ENCODE data around the gene SIDT1.

Gene SIDT1

DNA sequence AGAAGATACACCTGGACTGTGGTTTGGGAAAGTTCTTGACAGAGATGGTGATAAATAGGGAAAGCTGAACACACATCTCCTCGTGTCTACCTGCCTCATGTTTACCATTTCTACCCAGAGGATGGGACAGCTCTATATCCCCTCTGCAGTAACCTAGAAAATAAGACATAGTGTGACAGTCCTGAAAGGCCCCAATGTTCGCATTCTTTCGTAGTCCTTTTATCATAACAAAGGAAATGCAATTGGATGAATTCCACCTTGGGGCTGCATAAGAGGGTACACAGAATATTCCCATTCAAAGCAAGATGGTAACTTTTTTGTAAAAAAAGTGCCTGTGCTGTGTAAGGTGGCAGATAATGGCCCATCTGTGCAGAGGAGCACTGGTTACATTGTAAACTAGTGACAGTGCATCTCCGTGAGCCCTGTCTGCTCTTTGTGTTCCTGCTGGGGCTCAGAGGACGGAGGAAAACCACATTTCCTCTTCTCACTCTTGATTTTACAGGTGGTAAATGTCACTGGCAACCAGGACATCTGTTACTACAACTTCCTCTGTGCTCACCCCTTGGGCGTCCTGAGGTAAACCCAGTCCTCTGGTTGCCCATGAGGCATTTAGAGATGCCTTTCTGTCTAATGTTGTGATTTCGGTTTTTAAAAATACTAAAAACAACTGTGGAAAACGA is 74.3 kb downstream of the SIDT1 start:
- H3K4me3 ChIP-seq (ENCODE audit: low read depth, low read length) = no peak overlapping the region
- TF ChIP-seq CTCF (IDR thresholded peaks at IDR 0.05; ENCODE audit: low read depth, low read length) = no peak
- in situ Hi-C loops (cut with HindIII; ENCODE audit: low sequenced_read_pairs) = no loop called here
- DNase-seq (ENCODE audit: low read depth, low spot score) = no peak

DNA sequence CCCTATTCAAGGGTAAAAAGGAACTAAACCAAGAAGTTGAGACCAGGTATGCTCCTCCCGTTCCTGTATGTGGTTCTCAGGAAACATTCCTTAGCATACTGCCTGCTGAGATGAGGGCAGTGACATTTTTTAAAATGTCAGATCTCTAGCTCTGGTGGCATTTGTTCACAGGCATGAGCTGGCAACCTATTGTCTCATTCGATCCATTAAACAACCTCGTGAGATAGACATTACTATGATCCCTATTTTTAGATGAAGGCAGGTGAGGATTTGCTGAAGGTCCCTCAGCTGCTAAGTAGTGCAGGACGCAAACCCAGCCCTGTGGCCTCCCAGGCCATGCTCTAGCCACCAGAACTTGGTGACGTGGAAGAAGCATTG is 74.9 kb downstream of the SIDT1 start:
- H3K4me3 ChIP-seq (ENCODE audit: low read depth, low read length) = no peak overlapping the region
- TF ChIP-seq CTCF (IDR thresholded peaks at IDR 0.05; ENCODE audit: low read depth, low read length) = no peak
- no peak for DNase-seq (ENCODE audit: low read depth, low spot score)
- in situ Hi-C loops (cut with HindIII; ENCODE audit: low sequenced_read_pairs) = no loop called here

GRCh38 chr3:113614402-113614801 is 82.0 kb downstream of the SIDT1 start:
- in situ Hi-C loops (cut with HindIII; ENCODE audit: low sequenced_read_pairs) = no loop called here
- H3K4me3 ChIP-seq (ENCODE audit: low read depth, low read length) = no peak overlapping the region
- no peak for DNase-seq (ENCODE audit: low read depth, low spot score)
- TF ChIP-seq CTCF (IDR thresholded peaks at IDR 0.05; ENCODE audit: low read depth, low read length) = no peak

DNA sequence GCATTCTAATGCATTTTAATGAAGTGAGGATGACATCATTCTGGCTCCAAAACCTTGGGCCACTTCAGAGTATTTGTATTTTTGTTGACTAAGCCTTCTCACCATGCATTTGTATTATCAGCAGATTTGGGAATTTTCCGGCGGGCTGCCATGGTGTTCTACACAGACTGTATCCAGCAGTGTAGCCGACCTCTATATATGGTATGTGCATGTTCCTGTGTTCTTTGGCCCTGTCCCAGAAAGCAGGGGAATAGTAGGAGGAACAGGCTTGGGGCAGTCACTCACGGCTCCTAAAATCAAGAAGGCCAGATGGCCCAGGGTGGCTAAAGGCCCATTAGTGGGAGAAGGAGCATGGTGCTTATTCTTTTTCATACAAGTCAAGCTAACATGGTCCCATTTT is 83.6 kb downstream of the SIDT1 start:
- in situ Hi-C loops (cut with HindIII; ENCODE audit: low sequenced_read_pairs) = no loop called here
- H3K4me3 ChIP-seq (ENCODE audit: low read depth, low read length) = no peak overlapping the region
- no peak for TF ChIP-seq CTCF (IDR thresholded peaks at IDR 0.05; ENCODE audit: low read depth, low read length)
- no peak for DNase-seq (ENCODE audit: low read depth, low spot score)

GRCh38 chr3:113617726-113618125 is 85.4 kb downstream of the SIDT1 start:
- DNase-seq (ENCODE audit: low read depth, low spot score) = no peak
- in situ Hi-C loops (cut with HindIII; ENCODE audit: low sequenced_read_pairs) = no loop called here
- no peak for TF ChIP-seq CTCF (IDR thresholded peaks at IDR 0.05; ENCODE audit: low read depth, low read length)
- H3K4me3 ChIP-seq (ENCODE audit: low read depth, low read length) = no peak overlapping the region

DNA sequence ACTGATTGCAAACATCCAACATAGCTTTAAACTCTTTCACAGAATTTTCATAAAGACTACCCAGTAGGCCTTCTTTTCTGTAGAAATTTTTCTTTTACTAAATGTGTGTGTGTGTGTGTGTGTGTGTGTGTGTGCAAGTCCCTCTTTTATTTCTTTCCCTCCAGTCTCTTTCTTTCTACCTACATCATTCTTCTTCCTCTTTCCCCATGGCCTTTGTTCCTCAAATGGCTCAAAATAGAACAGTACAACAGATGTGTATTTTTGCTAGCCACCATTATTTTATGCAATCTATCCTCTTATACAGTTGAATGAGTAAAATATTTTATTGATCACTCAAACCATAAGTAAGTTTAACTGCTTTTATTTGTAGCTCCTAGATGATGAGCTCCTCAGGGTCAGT is 87.7 kb downstream of the SIDT1 start:
- TF ChIP-seq CTCF (IDR thresholded peaks at IDR 0.05; ENCODE audit: low read depth, low read length) = no peak
- no peak overlapping the region for H3K4me3 ChIP-seq (ENCODE audit: low read depth, low read length)
- no peak for DNase-seq (ENCODE audit: low read depth, low spot score)
- in situ Hi-C loops (cut with HindIII; ENCODE audit: low sequenced_read_pairs) = no loop called here

- in situ Hi-C loops (cut with HindIII; ENCODE audit: low sequenced_read_pairs) = no loop called here
- no peak for DNase-seq (ENCODE audit: low read depth, low spot score)
- peak; percentile 23 for TF ChIP-seq CTCF (IDR thresholded peaks at IDR 0.05; ENCODE audit: low read depth, low read length)
- H3K4me3 ChIP-seq (ENCODE audit: low read depth, low read length) = peak overlapping the region; percentile 2
These were observed 91.0 kb downstream of the SIDT1 start for GRCh38 chr3:113623324-113623723.

All from astrocyte of the spinal cord (primary cell).